ENCODE results near the gene COPS9.

Gene COPS9

DNA sequence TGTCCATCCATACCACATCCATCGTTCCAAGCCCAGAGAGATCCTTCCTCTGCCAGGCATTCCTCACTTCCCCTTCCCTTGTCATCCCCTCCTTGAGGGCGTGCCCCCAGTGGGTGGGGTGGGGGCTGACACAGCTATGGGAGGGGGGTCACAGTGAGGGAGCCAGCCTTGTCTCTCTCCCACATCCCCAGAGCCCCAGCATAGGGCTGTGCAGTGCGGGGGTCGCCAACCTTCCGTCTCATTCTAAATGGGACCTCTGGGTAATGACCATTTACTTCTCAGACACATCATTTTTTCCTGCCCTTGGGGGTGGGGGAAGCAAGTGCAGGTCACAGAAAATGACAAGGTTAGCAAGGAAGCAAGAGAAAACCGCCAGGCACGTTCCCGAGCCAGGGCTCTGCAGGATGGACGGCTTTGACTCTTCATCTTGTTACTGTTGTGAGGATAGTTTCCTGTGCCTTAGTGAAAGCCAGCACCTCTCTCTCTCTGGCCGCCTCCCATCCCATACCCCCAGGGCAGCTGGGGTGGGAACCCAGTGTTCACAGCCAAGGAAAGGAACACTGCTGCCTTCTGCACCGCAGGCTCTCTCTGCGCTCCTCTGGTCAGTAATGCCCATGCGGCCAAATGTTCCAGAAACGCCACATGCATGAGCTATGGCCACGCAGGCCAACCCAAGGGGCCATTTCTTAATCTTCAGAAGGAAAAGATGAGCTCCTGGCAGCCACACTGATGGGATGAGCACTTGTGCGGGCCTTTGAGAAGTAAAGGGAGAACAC, 27.0 kb upstream of the COPS9 start:
- Histone ChIP-seq H3K27ac (ENCODE audit: low read depth, low read length) (no peak overlapping the region), H3K36me3 (ENCODE audit: control insufficient read depth, insufficient read depth, low read length) (no peaks in the 10 kb centered on the region), H3K9ac (ENCODE audit: low read length) (no peak overlapping the region), H3K4me1 (ENCODE audit: control insufficient read depth, insufficient read depth, low read length) (no peaks in the 10 kb centered on the region), H3K4me3 (ENCODE audit: low read length) (no peak overlapping the region), H3K27me3 (ENCODE audit: control insufficient read depth, insufficient read depth, low read length) (no peaks in the 10 kb centered on the region)

DNA sequence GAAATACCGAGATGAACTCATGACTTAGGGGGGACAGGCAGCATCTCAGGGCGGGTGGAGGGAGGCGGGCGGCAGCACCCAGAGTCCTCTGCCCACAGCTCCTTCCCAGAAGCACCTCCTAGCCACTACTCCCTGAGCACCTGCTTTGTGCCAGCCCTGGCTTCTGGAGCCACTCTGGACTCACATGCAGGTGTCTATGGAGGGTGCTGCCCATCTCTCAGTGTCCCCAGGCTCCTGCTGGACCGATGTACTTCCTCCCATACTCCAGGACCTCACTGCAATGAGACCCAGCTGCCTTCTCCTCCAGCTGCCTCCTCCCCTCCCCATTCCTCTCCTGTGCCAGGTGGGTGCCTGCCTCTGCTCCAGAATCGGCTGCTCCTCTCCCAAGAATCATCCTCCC, 26.4 kb upstream of the COPS9 start:
- Histone ChIP-seq H3K27ac (ENCODE audit: low read depth, low read length) (no peak overlapping the region), H3K27me3 (ENCODE audit: control insufficient read depth, insufficient read depth, low read length) (no peaks in the 10 kb centered on the region), H3K4me1 (ENCODE audit: control insufficient read depth, insufficient read depth, low read length) (no peaks in the 10 kb centered on the region), H3K9ac (ENCODE audit: low read length) (no peak overlapping the region), H3K36me3 (ENCODE audit: control insufficient read depth, insufficient read depth, low read length) (no peaks in the 10 kb centered on the region), H3K4me3 (ENCODE audit: low read length) (no peak overlapping the region)

DNA sequence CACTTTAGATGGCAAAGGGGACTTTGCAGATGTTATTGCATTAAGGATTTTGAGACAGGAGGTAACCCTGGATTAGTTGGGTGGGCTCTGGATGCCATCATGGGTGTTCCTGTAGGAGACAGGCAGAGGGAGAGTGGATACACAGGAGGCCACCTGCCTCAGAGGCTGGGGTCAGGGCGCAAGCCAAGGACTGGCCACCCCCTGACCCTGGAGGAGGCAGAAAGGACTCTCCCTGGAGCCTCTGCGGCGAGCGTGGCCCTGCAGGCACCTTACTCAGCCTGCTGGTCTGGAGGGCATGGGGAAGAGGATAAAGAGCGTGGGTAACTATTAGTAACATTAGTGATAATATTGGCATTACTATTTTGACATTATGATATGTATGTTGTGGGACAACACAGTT, 25.9 kb upstream of the COPS9 start:
- H3K4me1 ChIP-seq (ENCODE audit: control insufficient read depth, insufficient read depth, low read length): no peaks in the 10 kb centered on the region
- no peak overlapping the region for H3K9ac ChIP-seq (ENCODE audit: low read length)
- H3K4me3 ChIP-seq (ENCODE audit: low read length): no peak overlapping the region
- H3K27ac ChIP-seq (ENCODE audit: low read depth, low read length): no peak overlapping the region
- H3K27me3 ChIP-seq (ENCODE audit: control insufficient read depth, insufficient read depth, low read length): no peaks in the 10 kb centered on the region
- no peaks in the 10 kb centered on the region for H3K36me3 ChIP-seq (ENCODE audit: control insufficient read depth, insufficient read depth, low read length)

DNA sequence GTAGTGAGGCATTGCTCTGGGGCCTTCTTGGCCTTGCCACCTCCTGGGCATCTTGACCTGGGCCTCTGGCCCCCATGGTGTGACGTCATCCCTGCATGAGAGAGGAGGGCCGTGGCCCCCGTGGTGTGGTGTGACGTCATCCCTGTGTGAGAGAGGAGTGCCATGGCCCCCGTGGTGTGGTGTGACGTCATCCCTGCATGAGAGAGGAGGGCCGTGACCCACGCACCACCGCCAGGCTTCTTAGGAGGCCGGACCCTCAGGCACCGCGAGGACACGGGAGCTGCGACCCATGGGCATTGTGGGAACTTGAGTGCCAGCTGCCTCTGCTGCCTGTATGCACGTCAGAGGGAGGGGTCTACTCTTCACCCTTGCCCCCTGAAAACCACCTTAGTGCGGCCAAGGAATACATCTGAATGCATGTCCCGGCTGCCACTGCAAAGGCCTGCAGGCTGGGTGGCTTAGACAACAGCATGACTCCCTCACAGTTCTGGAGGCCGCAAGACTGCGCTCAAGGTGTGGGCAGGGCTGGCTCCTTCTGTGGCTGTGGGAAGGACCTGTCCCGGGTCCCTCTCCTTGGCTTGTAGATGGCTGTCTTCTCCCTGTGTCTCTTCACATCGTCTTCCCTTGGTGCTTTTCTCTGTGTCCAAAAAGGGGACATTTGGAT, 25.1 kb upstream of the COPS9 start:
- Histone ChIP-seq H3K4me1 (ENCODE audit: control insufficient read depth, insufficient read depth, low read length) (no peaks in the 10 kb centered on the region), H3K4me3 (ENCODE audit: low read length) (no peak overlapping the region), H3K9ac (ENCODE audit: low read length) (no peak overlapping the region), H3K36me3 (ENCODE audit: control insufficient read depth, insufficient read depth, low read length) (no peaks in the 10 kb centered on the region), H3K27me3 (ENCODE audit: control insufficient read depth, insufficient read depth, low read length) (no peaks in the 10 kb centered on the region), H3K27ac (ENCODE audit: low read depth, low read length) (no peak overlapping the region)

DNA sequence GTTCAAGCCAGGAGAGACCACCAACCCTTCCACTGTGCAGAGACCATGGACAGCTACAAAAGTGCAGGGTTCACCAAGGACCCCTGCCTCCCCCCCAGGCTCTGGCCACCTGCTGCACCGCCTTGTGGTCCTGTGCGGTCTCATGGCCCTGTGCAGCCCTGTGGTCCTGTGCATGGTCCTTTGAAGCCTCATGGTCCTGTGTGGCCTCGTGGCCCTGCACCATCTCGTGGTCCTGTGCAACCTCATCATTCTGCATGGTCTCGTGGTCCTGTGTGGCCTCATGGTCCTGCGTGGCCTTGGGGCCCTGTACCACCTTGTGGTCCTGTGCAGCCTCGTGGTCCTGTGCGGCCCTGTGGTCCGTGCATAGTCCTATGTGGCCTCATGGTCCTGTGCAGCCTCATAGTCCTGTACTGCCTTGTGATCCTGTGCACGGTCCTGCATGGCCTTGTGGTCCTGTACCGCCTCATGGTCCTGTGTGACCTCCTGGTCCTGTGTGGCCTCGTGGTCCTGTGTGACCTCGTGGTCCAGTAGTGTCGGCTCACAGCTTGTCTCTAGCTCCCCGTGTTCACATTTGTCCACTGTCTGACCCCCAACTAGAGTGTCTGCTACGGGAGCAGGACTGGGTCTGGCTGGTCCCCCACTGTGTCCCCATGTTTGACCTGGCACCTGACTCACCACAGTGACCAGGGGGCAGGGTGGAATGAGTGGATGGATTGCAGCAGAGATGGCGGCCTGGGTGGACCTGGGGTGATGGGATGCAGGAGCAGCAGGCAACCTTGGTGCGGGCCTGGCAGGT, 24.4 kb upstream of the COPS9 start:
- Histone ChIP-seq H3K27me3 (ENCODE audit: control insufficient read depth, insufficient read depth, low read length) (no peaks in the 10 kb centered on the region), H3K9ac (ENCODE audit: low read length) (no peak overlapping the region), H3K27ac (ENCODE audit: low read depth, low read length) (no peak overlapping the region), H3K4me1 (ENCODE audit: control insufficient read depth, insufficient read depth, low read length) (no peaks in the 10 kb centered on the region), H3K4me3 (ENCODE audit: low read length) (no peak overlapping the region), H3K36me3 (ENCODE audit: control insufficient read depth, insufficient read depth, low read length) (no peaks in the 10 kb centered on the region)

DNA sequence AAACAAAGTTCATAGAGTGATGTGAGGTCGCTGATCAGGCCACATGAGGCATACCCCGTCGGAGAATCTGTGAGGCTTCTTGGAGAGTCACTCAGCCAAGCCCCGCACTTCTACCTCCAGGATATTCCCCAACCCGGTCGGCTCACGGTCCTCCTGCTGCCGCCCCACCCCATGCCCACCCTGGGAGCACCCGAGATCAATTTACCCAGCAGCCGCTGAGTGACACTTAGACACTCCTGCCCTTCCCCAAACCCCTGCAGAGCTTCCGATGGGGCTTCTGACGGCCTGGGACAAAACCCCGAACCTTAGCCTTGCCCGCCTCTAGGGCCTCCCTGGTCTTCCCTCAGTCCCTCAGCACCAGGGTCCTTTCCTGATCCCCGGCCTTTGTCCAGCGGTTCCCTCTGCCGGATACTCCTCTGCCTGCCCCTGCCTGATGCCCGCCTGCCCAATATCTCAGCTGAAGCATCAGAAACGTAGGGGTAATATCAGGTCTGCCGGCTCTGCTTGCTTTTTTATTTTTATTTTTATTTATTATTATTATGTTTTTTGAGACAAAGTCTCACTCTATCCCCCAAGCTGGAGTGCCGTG, 23.2 kb upstream of the COPS9 start:
- Histone ChIP-seq H3K27ac (ENCODE audit: low read depth, low read length) (no peak overlapping the region), H3K36me3 (ENCODE audit: control insufficient read depth, insufficient read depth, low read length) (no peaks in the 10 kb centered on the region), H3K27me3 (ENCODE audit: control insufficient read depth, insufficient read depth, low read length) (no peaks in the 10 kb centered on the region), H3K9ac (ENCODE audit: low read length) (no peak overlapping the region), H3K4me3 (ENCODE audit: low read length) (no peak overlapping the region), H3K4me1 (ENCODE audit: control insufficient read depth, insufficient read depth, low read length) (no peaks in the 10 kb centered on the region)

DNA sequence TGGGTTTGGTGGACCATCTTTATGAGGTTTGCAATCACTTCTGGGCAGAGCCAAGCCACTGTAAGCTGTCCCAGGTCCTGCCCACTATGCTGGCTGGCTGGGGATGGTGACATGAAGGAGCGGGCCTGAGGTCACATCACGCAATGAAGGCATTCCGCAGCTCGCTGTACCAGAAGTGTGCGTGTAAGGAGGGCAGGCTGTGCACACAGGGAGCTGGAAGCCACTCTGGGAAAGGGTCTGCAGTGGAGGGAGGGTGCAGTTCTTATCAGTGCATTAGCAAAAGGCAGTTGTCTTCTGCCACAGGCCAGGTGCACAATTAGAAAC, 21.0 kb upstream of the COPS9 start:
- Histone ChIP-seq H3K4me3 (ENCODE audit: low read length) (no peak overlapping the region), H3K36me3 (ENCODE audit: control insufficient read depth, insufficient read depth, low read length) (no peaks in the 10 kb centered on the region), H3K27ac (ENCODE audit: low read depth, low read length) (no peak overlapping the region), H3K27me3 (ENCODE audit: control insufficient read depth, insufficient read depth, low read length) (no peaks in the 10 kb centered on the region), H3K9ac (ENCODE audit: low read length) (no peak overlapping the region), H3K4me1 (ENCODE audit: control insufficient read depth, insufficient read depth, low read length) (no peaks in the 10 kb centered on the region)

DNA sequence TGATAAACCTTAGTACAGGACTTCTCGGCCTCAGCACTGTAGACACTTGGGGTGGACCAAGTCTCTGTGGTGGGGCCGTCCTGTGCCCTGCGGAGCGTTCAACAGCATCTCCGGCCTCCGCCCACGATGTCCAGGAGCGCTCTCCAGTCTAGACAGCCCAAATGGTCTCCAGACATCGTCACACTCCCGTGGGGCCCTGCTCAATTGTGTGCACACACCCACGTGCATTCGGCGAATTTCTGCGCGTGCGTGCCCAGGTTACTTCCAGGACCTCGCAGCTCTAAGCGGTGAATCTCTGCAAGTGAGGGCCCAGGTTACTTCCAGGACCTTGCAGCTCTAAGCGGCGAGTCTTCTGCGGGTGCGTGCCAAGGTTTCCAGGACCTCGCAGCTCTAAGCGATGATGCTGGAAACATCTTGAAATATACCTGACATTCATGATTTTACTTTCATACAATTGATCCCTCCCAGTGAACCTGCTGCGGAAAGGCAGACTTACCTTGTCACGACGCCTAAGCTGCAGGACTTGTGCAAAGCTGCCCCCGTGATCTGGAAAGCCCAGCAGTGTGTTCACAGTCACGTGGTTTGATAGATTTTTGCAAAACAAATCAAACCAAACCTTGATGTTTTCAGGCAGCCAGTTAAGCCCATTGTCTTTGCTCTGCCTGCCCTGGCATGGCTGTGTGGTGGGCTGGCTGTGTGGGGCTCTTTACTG, 20.5 kb upstream of the COPS9 start:
- Histone ChIP-seq H3K4me1 (ENCODE audit: control insufficient read depth, insufficient read depth, low read length) (no peaks in the 10 kb centered on the region), H3K27ac (ENCODE audit: low read depth, low read length) (no peak overlapping the region), H3K27me3 (ENCODE audit: control insufficient read depth, insufficient read depth, low read length) (no peaks in the 10 kb centered on the region), H3K9ac (ENCODE audit: low read length) (no peak overlapping the region), H3K36me3 (ENCODE audit: control insufficient read depth, insufficient read depth, low read length) (no peaks in the 10 kb centered on the region), H3K4me3 (ENCODE audit: low read length) (no peak overlapping the region)

DNA sequence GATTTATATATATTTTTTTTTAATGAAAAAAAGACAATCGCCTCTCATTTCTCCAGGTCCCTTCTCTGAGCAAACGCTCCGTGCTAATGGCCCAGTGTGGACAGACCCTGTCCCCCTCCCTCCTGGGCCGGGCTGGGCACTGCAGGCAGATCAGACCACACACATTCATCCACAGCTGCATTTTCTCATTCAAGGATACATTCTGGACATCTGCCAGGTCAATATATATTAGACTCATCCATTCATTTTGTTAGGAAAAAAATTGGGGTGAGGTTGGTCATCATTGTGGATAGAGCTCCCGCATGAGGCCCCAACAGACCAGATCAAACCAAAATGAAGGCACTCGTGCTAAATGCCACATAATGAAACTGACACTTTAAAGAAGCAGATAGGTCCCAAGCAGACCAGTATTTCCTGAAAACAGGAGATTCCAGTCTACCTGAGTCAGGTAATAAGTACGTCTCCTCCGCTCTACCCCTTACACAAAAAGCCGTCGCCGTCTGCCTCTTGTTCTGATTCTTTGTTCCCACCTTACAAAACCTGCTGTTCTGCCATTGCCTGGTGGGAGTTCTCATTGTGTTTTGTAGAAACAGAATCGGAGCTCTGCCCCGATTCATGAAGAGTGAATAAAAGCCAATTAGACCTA, 19.8 kb upstream of the COPS9 start:
- no peaks in the 10 kb centered on the region for H3K4me1 ChIP-seq (ENCODE audit: control insufficient read depth, insufficient read depth, low read length)
- H3K27me3 ChIP-seq (ENCODE audit: control insufficient read depth, insufficient read depth, low read length): no peaks in the 10 kb centered on the region
- no peak overlapping the region for H3K9ac ChIP-seq (ENCODE audit: low read length)
- H3K4me3 ChIP-seq (ENCODE audit: low read length): no peak overlapping the region
- no peak overlapping the region for H3K27ac ChIP-seq (ENCODE audit: low read depth, low read length)
- no peaks in the 10 kb centered on the region for H3K36me3 ChIP-seq (ENCODE audit: control insufficient read depth, insufficient read depth, low read length)

DNA sequence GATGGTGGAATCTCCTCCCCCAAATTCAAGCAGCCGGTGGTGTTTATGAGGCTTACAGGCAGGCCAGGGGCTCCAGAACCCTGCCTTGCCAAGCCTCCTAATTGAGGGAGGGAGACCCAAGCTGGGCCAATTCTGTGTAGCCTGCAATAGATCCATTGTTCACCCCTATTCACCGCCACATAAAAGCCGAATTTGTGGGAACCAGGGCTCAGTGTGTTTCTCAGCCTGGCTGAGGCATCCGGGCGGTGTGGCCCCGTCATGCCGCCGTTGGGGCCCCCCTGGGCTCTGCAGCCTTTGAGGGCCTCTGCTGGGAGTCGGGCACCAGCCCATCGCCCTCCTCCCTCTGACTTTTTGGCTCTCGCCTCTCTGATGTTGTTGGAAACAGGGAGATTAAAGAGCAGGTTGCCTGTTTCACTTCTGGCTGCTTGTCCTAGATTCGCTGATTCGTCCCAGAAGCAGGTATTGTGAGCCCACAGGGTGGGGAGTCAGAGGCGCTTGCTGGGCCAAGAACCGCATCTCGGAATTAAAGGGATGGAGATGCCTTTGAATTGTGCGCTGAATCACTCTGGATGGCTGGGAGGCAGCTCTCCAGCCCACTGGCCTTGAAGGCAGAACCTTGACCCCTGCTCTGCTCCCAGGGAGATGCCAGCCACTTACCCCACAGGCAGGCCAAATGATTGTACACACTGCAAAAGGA, 19.1 kb upstream of the COPS9 start:
- H3K36me3 ChIP-seq (ENCODE audit: control insufficient read depth, insufficient read depth, low read length): no peaks in the 10 kb centered on the region
- H3K4me3 ChIP-seq (ENCODE audit: low read length): no peak overlapping the region
- no peak overlapping the region for H3K27ac ChIP-seq (ENCODE audit: low read depth, low read length)
- H3K27me3 ChIP-seq (ENCODE audit: control insufficient read depth, insufficient read depth, low read length): no peaks in the 10 kb centered on the region
- H3K4me1 ChIP-seq (ENCODE audit: control insufficient read depth, insufficient read depth, low read length): no peaks in the 10 kb centered on the region
- no peak overlapping the region for H3K9ac ChIP-seq (ENCODE audit: low read length)

DNA sequence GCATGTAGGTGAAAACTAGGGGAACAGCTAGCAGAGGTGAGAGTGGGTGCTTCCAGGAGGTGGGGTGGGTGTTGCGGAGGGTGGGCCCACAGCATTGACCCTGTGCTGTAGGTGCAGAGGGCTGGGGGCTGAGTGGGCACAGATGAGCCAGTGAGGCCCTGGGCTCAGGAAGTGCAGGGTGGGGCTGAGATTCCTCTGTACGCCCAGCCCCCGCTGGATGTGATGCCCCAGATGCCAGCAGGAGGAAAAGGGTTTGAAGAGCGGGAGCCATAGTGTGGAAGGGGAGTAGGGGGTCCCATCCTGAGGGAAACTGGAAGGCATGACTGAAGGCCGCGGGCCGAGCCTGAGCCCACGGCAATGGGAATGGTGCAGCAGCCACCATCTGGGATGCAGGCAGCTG, 18.5 kb upstream of the COPS9 start:
- Histone ChIP-seq H3K9ac (ENCODE audit: low read length) (no peak overlapping the region), H3K27me3 (ENCODE audit: control insufficient read depth, insufficient read depth, low read length) (no peaks in the 10 kb centered on the region), H3K27ac (ENCODE audit: low read depth, low read length) (no peak overlapping the region), H3K4me3 (ENCODE audit: low read length) (no peak overlapping the region), H3K4me1 (ENCODE audit: control insufficient read depth, insufficient read depth, low read length) (no peaks in the 10 kb centered on the region), H3K36me3 (ENCODE audit: control insufficient read depth, insufficient read depth, low read length) (no peaks in the 10 kb centered on the region)

Data from rectal smooth muscle tissue (tissue), 1 donor.